ELR (cell line): ENCODE results near the gene MGLL.

Source experiments
- DNase-seq: peaks from one replicate; pipeline ENCODE4 v3.0.0-alpha.2; 2015; ENCODE audit warnings: low read depth

Gene MGLL

DNA sequence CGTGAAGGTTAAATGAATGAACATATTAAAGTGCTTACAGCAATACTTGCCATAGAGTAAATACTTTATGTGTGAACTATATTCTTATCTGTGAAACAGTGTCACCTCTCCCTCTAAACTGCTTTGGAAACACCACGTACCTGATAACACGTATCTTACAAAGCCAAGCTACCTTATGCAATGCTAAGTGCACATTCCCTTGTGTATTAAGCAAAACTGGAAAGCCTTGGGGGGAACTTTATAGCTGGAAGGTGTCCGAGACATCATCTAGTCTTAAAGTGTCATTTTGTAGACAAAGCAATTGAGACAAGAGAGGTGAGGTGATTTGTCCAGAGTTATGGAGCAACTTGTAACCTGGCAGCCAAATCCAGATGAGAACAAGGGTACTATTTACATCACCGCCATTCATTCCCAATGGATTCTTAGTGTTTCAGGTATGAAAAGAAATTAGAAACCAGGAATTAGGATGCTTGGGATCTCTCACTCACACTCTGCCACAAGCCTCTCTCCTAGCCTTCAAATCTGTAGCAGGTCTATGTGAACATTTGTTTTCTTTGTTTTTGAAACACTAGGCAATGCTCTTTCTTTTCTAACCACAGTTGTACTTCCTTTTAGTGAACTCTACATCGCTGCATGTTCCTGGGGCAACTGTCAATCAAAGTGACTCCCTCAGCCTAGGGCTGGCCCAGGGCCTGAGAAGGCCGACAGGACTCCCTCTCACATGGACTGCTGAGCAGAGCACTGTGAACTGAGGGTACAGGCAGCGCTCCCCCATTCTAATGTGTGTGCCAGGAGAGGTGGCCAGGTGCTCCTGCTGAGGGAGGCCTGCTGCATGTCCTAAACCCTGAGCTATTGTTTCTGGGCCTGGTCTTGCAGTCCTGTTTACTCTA is 13.9 kb upstream of the MGLL start:
- DNase-seq: no peak

- no peak for DNase-seq
Observed at GRCh38 chr3:127834771-127835170, 12.5 kb upstream of the MGLL start.

DNA sequence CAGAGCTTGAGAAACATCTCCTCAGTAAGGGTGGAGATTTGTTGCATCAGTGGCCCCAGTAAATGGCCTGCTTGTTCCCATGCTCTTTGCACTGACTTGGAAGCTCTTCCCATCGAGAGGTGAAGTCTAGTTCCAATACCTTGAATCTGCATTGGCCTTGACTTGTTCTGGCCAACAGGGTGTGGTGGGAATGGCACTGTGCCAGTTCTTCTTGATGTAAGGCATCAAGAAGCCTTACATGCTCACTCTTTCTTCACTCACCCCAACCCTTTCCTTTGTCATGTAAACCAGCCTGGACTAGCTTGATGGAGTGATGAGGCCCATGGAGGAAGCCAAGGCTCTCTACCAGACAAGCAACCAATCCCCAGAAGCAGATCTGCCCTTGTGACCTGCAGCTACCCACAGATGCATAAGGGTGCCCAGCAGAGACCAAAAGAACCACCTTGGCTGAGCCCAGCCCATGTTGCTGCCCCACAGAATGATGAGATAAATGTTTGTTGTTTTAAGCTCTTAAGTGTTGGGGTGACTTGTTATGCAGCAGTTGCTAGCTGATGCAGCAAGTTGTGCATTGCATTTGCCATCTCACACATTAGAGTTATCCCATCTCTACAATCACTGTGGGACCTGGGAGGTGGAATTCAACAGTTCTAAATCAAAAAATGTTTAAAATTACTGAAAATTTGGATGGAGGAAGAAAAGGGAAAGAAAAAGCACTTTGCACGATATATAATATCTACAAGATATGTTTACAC is 11.1 kb upstream of the MGLL start:
- DNase-seq: no peak

DNA sequence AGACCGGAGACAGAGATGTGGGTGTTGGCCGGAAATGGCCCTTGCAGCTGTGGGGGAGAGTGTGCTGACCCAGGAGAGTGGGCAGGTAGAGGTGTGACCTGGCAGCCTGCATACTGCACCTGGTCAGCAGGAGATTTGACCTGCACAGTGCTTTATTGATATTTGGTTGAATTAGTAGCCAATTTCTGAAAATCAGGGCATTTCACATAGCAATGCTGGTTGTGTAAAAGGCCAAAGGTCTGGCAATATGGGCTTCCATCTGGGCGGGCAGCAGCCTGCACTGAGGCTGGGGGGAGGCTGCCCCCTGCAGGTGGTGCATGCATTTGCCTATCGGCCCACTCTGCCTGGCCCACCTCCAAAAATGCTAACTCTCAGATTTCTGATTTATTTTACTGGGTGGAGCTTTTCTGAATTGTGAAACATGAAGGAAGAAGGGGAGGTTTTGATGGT is 9.4 kb upstream of the MGLL start:
- DNase-seq: peak; percentile 62

GRCh38 chr3:127829537-127829936 is 7.2 kb upstream of the MGLL start:
- DNase-seq: no peak

DNA sequence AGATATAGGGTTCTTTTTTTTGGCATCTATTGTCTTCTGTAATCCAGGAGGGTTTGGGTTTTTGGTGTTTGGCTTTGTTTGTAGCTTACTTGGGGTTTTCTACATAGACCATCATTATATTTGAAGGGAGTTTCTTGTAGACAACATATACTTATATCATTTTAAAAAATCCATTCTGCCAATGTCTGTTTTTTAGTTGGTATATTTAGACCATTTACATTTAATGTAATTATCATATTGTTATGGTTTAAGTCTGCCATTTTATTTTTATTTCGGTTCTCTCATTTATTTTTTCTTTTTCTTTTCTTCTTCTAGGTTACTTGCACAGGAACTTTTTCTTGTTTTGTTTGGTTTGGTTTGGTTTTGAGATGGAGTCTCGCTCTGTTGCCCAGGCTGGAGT is 5.5 kb upstream of the MGLL start:
- DNase-seq: no peak

- no peak for DNase-seq
Observed at GRCh38 chr3:127825756-127826155, 3.4 kb upstream of the MGLL start.

- no peak for DNase-seq
Observed at GRCh38 chr3:127824151-127824825, 2.0 kb upstream of the MGLL start.

DNA sequence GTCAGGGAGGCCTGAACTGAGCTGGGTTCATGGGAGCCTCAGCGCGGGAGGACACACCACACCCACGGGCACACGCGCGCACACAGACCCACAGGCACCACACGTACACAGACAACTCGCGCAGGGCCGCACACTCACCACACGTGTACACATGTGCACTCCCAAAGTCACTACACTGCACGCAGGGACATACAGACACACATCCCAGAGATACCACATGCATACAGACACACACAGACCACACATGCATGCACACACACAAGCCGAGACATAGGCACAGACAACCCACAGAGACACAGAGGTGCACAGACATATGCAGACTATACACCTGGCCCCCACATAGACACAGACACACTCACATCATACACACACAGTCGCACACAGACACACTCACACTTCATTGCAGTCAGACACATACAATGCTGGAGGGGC is 1.1 kb upstream of the MGLL start:
- no peak for DNase-seq

DNA sequence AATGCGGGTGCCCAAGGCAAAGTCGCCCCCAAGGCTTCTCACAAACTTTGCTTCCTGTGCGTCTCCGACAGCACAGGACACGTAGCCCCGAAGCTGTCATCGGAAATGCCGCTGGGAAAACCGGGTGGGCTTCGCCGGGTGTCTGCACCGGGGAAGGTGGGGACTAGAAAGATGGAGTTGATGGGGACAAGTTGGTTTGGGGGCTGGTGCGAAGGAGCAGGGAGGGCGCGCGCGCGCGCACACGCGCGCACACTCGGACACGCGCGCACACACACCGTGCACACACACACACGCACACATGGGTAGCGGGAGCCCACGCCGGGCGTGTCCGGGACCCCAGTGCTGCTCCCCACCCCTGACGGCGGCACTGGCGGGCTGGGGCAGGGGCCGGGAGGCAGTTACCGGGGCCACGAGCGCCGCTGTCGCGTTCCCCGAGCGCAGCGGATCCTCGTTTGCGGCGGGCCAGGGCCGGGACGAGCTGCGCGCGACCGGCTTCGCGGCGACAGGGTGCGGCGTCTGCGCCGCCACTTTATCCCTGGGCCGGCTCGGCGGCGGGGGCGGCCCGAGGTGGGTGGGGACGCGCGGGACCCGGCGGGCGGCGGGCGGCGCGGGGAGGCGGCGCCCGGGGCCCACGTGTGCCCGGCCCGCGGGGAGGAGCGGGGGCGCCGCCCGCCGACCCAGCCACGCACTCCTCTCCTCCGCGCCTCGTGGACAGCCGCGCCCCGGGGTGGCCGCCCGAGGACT is 539 bp upstream of the MGLL start:
- DNase-seq: peak; percentile 45

- DNase-seq: peak; percentile 32
Observed at GRCh38 chr3:127821394-127821793, 921 bp downstream of the MGLL start.

GRCh38 chr3:127820826-127821313 is 1.4 kb downstream of the MGLL start:
- DNase-seq: peak; percentile 41

GRCh38 chr3:127820221-127820825 is 2.0 kb downstream of the MGLL start:
- peak; percentile 63 for DNase-seq

DNA sequence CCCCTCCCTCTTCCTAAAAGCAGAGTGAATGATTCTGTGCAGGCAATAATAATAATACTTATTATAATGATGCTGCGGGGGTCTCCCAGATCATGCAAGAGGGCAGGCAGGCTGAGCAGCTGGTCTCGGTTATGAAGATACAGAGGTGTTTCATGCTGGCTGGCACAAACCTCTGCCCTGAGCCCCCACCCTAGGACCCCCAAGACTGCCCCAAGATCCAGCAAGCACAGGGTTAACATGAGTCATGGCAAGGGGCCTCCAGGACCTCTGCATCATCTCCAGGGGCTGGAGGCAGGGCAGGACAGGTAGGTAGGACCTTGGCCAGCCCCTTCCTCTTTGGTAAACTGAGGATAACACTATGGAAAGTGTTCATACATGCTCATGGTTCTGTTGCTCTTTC is 2.7 kb downstream of the MGLL start:
- peak; percentile 24 for DNase-seq

DNA sequence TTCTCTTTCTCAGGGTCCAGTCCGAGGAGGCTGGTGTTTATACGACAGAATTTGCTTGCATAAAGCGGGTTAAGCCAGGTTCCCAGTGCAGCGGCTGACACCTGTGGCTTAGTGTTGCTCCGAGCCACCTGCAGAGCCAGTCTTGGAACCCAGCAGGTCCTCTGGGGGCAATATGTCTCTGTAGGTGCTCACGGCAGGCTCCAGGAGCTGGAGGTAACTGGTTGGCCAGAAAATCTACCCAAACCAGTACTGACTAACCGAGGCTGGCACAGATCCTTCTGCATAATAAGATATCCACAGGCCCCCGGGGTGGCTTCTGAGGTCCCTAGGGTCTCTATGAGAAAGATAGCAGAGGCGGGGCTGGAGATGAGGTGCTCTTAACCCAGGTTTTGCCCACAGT is 3.2 kb downstream of the MGLL start:
- DNase-seq: no peak

- DNase-seq: peak; percentile 94
Observed at GRCh38 chr3:127817406-127817841, 4.9 kb downstream of the MGLL start.

DNA sequence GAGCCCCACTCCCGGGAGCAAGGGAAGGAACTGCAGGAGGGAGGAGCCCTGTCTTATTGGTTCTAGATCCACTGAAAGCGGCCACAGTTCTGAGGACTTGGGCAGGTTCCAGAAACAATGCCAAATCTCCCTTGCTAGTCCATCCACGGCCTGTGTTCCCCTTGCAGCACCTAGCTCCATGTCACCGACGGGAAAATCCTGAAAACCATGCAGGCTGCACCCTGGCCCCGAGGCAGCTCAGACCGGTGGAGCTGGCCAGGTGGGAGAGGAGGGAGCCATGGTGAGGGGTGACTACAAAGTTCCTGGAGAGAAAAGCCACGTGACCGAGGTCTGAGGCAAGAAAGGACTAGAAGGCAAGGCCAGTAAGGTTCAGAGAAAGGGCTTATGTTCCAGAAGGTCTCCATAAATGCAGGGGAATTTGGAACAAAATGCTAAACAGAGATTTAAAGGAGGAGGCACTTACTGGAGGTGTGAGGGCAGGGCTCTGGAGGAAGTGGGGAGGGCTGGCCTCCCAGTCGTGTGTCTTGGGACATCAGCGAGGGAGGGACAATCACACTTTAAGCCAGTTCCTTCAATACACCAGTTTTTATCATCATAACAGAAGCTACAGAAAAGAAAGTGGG is 5.4 kb downstream of the MGLL start:
- DNase-seq: no peak

- no peak for DNase-seq
Observed at GRCh38 chr3:127815641-127816605, 6.4 kb downstream of the MGLL start.

DNA sequence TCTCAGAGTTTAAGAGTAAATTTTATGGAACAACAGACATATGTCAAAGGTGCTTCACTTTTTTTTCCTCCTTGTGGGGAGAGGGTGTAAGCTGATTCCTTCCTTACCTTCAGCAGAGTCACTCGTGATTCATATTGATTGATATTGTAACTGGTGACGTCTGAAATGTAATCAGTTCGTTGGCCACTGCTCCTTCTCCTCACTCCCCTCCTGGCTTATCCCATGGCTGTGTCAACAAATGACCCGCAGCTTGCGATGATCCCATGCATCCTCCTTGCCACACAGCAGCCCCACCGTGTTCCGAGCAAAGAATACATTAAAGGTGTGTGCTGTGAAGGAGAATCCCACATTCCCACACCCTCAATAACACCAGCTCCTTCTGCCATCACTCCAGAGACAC is 7.3 kb downstream of the MGLL start:
- no peak for DNase-seq
